Liver (tissue), 2 donors: ENCODE results near the gene BCAN.

Experiments used
- CTCF ChIP-seq: fragments of 150-350 bp; IDR thresholded peaks from 2 replicates; pipeline ENCODE4 v1.5.1; 2017; ENCODE audit warnings: improper control_type of control experiment, low read depth, low read length; ENCODE audit not compliant: missing input control
- MAX ChIP-seq: IDR thresholded peaks from 2 replicates; pipeline ENCODE4 v1.6.1; 2016; ENCODE audit warnings: antibody characterized with exemption
- YY1 ChIP-seq: IDR thresholded peaks from 2 replicates; pipeline ENCODE4 v1.6.1; 2016; ENCODE audit warnings: antibody characterized with exemption, mild to moderate bottlenecking
- donor health status: healthy.

- no peak for TF ChIP-seq YY1
- TF ChIP-seq CTCF: no peak
- no peak for TF ChIP-seq MAX
Observed at GRCh38 chr1:156648496-156648895, 6.6 kb downstream of the BCAN start.
